ENCODE measurements around the gene SDK1. TPM values are rescaled to one million over a fixed set of nuclear protein-coding genes. Genes with fewer than 3 reads are reported as not detected.
A peak's percentile ranks its signal among the peaks of the same experiment; 100 is the strongest.
"Not testable (repeated sequence)": the region's sequence is repeated elsewhere in the genome, so short reads cannot be mapped to it uniquely, and the experiment has no call there.

The SDK1 gene
- total RNA-seq, 1 donor from 2014 or later: 0.34 TPM

DNA sequence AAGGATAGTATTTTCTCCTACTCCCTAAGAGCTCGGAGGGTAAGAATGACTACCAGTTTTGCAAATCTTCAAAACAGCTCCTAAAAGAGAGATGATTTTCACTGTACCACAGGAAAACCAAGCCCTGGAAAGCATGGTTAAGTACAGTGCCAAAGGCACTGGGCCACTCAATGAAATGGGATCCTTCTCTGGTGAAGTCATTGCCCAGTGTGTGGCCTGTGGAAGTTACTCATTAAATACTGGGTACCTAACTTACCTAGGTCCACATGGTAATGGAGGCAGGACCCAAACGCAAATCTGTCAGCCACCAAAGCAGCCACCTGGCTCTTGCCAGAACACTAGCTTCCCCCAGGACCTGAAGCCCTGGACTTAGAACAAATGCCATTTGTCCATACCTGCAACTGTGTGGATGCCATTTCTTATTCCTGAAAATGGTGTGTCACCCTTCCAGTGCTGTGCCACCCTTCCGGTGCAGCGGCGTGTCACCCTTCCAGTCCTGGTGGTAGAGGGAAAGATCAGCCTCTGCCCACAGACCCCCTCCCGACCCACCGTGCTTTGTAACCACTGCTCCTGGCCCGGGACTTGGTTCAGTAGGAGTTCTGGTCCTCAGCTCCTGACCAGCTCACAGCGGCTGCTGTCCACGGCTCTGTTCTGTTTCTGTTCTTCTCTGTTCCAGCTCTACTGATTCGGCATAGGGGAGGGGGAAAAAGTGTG lies 659.2 kb downstream of the SDK1 start:
- no peak for DNase-seq

DNA sequence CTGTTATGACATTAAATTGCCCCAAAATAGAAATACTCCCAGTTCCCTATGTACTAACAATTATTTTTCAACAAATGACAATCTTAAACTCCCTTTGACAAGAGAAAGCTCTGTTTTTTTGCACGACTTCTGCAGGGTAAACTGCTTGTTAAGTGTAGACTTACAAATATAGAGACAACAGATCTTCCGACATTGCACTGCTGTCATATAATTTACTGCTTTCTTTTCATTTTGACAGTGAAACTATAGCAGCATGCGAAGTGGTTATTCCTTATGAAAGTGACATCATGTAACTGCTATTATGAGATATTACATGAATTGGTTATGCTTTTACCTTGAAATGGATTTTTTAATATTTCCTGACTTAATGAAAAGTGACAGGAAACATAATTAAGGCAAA lies 659.9 kb downstream of the SDK1 start:
- DNase-seq: no peak

DNA sequence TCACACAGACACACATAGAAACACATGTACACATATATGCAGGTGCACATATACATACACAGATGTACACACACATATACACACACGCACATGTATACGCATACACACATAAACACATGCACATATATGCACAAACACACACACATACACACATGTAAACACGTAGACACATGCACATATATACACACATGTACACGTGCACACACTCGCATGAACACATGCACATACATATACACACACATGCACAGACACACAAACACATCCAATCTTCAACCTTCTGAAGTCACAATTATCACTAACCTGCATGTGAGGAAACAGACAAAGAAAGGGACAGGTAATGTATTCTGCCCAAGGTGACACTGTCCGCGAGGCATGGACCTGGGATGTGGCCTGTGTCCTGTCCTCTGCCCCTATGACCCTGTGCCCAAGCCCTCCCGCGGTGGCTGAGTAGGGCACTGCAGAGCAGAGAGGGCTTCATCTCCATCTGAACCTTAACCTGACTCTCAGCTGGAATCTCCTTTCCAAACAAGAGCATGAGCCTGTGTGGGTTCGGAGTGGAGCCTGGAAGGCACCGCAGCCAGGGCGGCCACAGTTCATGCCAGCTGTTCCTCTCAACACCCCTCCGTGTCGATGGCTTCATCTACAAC lies 660.9 kb downstream of the SDK1 start:
- no peak for DNase-seq

DNA sequence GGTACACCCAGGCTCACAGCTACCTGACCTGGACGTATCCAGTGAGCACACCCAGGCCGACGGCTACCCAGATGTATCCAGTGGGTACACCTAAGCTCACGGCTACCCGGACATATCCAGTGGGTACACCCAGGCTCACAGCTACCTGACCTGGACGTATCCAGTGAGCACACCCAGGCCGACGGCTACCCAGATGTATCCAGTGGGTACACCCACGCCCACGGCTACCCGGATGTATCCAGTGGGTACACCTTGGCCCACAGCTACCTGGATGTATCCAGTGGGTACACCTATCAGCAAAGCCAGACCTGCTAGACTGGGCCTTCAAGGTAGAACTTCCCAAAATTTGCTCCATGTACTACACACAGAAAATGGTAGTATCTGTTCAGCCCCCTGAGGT lies 662.7 kb downstream of the SDK1 start:
- not testable (repeated sequence) for DNase-seq

DNA sequence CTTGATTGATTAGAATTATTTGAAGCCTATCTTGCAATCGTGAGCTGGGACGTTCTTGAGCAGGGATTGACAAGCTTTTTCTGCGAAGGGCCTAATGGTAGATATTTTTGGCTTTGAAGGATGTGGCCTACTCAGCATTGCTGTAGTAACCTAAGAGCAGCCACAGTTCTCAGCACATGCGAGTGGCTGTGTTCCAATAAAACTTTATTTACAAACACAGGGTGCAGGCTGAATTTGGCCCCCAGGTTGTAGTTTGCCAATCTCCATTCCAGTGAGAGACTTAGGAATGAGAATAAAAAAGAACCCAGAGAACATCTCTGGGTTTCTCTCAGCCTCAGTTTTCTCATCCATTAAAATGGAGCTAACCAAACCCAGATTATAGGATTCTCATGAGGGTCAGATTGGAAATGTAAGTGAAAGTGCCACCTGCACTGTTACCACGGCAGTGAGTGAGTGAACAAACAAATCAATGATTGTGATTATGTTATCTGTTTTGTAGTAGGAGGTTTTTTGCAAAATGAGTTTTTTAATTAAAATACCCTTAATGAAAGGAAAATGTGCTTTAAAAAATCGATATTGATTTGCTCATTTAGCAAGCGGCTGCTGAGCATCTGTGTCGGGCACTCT lies 664.0 kb downstream of the SDK1 start:
- no peak for DNase-seq

DNA sequence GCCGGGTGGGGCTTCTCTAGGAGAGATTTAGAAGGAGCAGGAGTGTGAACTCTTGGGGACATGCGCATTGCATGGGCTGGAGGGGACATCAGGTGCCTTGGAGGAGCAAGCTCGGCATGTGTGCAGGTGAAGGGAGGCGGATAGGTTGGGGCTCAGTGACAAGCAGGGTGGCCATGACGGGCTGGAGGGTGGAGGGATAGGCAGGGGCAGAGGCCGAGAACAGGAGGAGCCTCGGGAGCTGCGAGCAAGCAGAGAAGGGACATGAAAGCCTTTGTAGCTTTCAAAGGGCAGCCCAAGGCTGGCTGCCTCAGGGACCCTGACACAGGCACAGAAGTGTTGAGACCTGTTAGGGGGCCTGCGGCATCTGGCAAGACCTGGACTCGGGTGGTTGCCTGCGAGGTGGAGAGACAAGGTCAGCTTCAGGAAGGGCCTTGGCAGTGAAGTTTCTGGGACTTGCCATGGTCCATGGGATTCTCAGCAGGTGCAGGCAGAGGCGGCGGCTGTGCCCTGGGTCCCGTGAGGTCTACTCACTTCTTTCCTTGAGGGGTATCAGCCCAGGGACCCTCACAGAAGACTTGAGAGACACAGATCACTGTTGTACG lies 664.8 kb downstream of the SDK1 start:
- DNase-seq: no peak

DNA sequence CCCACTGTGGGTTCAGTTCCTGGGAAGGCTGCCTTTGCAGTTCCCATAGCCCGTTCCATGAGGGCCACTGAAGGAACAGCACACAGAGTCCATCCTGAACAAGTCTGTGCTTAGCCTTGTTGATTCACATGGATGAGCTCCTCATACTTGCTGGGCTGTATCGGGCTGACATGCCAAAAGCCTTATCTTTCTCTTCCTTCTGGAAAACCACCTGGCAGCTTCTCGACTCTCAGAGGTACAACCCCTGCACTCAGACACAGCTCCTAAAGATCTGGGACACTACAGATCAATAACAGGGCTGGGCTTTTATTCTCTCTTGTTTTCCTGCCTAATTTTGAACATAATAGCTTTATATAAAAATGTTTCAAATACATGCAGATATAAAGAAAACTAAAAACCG lies 667.2 kb downstream of the SDK1 start:
- DNase-seq: no peak

DNA sequence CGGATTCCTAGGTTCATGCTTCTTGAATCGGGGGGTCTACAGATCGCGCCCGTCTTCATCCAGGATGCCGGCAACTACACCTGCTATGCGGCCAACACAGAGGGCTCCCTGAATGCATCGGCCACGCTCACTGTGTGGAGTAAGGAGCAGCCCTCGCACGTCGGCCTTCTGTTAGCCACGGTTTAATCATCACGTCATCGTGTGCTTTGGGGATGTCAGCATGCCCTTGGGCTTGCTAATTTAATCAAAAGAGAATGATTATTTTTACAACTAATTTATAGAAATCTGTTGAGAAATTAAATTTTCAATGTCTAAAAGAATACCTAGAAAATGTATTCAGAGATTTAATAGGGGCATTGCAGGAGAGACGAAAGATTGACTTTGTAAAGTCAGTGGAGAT lies 668.2 kb downstream of the SDK1 start:
- no peak for DNase-seq

DNA sequence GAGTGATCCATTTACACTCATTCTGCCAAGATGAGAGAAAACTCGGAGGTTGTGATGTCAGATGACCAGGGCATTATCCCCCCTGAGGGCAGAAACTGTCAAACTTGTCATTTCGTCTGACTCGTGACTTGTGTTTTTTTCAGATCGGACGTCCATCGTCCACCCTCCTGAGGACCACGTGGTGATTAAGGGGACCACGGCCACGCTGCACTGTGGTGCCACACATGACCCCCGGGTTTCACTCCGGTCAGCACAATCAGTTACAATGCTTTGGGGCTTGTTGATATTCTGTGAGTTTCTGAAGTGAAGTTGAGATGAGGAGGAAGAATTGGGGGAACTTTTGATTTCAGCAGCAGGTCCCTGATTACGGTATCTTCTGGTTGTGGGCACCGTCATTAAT lies 670.3 kb downstream of the SDK1 start:
- DNase-seq: no peak

DNA sequence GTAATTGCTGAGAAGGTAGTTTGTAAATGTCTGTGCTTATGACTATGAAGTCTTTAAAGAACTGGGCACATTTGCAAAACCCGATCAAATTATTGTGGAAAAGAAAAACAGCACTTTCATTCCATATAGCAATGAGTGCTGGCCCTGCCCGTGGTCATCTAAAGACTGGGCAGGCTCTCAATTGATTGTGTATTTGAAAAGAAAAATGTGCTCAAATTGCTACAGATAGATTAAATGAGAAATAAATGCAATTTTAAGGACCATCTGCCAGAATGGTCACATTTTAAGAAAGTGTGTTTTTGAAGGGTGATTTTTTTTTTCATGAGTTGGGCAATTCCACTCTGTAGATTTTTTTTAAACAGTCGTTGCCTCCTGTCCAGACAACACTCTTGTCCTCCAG lies 672.2 kb downstream of the SDK1 start:
- no peak for DNase-seq

DNA sequence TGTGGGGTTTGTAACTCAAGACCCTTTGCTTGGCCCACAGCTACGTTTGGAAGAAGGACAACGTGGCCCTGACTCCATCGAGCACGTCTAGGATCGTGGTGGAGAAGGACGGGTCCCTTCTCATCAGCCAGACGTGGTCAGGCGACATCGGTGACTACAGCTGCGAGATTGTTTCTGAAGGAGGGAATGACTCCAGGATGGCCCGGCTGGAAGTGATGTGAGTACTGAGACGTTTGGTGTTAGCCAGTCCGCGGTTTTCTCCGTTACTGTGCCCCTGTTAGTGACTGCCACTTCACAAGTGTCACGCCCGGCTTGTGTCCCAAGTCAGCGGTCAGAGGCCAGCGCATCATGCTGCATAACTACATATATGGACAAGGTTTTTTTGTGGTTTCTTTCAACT lies 673.3 kb downstream of the SDK1 start:
- no peak for DNase-seq

DNA sequence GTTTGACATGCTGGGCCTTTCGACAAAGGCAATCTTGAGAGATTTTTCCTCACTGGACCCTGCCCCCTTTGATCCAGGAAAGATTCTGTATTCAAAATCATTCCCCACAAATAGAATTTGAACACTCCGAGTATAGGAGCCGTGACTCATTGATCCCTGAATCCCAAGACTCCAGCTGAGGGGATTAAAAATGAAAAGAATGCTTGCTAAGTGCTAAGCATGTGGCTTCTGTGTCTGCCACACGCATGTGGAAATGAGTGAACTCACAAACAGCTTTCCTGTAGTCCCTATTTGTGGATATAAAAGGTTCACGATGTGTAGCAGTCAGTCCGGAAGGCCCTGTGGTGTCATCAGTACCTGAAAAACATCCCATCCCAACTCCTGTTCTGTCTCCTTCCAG lies 674.3 kb downstream of the SDK1 start:
- DNase-seq: no peak

DNA sequence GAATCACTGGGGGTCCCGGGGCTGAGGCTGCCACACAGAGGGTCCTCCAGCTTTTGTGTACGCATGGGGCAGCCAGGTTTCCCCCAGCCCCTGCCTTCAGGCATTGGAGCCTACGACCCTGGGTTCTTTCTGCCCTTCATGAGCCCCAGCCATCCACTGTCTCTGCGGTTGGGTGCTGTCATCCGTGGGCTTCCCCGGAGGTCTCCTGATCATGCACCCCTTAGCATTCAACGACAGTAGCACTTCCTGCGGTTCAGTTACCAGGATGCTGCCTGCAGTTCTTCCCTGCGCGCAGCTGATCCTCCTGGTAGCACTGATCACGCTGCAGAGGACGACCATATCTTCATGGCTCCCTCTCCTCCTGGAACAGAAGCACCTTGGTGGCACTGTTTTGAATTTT lies 676.3 kb downstream of the SDK1 start:
- DNase-seq: no peak

DNA sequence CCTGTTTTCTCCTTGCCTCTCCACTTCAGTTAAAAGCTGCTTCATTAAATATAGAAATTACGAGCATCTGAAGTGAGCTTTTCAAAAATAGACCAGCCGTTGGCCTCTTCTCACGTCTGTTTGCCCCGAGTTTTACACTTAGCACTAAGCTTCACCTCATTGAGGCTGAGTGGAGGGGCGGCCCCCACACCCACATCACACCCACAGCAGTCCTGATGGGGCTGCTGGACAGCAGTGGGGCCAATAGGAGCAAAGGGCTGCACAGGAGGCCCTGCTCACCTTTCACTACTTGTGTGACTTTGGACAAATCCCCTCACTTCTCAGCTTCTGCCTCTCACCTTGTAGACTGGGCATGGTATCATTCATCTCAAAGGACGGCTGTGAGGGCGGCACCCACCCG lies 677.8 kb downstream of the SDK1 start:
- DNase-seq: no peak

DNA sequence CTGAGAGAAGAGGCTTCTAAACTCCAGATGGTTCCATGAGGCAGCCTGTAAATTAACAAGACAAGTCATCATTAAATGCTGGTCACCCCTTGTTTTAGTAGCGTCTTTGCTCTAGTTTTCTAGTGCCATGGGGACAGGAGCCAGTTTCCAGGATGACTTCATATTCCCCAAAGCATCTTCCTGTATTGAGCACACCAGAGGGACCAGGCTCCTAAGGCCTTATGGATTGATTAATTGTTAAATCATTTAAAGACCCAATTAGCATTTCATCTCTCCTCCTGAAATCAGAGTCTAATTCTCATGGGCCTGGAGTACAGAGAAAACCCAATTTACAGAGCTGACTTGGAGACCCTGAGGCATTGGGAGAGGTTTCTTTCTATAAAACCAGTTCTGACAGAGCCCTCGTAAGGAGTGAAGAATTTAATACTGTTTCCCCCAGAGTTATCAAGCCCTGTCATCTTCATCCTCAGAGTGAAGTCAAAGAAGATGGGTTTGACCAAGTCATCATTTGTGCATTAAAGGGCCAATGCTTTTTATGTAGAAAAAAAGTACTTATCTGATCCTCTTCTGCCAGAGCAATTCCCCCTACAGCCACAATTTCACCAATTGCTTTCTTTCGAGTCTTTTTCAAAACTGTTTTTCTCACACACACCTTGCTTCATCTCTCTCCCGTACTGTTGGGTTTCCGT lies 678.7 kb downstream of the SDK1 start:
- DNase-seq: peak; percentile 4

DNA sequence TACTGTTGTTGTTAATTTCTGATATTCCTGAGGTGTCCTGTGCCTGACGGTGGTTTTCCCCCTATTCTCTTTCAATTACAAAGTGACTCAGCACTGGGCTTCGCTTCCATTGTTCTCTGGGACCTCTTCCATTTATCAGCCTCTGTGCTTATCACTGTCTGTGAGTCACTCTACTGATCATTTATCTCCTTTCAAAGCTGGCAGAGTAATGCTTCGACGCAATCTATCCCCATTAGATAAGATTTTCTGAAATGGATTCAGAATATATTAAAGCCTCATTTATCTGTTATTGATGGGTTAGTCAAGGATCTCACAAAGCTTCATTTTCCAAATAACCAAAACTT lies 679.2 kb downstream of the SDK1 start:
- DNase-seq: peak; percentile 76

DNA sequence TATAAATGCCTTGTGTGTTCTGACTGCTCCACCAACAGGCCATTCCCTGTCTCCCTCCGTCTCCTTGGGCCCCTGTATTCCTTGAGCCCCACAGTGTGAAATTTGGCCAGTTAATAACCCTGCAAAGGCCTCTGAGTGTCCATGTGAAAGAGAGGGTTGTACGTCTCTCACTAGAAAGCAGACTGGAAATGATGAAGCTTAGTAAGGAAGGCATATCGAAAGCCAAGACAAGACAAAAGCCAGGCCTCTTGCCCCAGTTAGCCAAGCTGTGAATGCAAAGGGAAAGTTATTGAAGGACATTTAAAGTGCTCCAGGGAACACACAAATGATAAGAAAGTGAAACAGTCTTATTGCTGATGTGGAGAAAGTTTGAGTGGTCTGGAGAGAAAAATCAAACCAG lies 680.2 kb downstream of the SDK1 start:
- DNase-seq: no peak

DNA sequence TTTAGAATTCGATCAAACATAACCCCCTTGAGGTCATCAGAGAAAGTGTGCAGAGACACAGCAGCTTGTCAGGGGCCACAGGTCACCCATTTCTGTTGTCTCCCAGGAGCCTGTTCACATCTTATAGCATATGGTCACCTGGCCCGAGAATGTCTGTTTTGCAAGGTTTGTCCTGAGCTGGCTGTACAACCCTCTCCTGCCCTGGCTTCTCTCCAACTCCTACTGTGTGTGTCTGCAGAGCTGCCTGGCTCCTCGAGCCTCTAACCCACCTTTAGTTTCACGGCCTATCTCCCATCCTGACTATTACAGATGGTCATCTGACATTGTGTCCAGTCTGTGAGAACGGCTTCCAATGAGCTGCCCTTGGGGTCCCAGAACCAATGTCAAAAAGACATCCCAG lies 683.4 kb downstream of the SDK1 start:
- DNase-seq: no peak

DNA sequence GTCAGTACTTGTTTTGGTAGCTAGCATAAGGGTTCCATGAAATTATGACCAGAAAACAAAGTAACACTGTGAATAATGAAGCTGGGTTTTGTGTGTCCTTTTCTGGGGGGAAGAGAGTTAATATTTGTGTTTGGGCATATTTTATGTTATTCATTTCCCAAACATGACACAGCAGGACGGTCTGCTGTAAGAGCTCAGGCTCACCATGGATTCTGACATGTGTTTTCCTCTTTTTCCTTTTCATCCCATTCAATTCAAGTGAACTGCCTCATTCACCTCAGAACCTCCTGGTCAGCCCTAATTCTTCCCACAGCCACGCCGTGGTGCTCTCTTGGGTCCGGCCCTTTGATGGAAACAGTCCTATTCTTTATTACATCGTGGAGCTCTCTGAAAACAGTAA lies 685.9 kb downstream of the SDK1 start:
- DNase-seq: no peak

DNA sequence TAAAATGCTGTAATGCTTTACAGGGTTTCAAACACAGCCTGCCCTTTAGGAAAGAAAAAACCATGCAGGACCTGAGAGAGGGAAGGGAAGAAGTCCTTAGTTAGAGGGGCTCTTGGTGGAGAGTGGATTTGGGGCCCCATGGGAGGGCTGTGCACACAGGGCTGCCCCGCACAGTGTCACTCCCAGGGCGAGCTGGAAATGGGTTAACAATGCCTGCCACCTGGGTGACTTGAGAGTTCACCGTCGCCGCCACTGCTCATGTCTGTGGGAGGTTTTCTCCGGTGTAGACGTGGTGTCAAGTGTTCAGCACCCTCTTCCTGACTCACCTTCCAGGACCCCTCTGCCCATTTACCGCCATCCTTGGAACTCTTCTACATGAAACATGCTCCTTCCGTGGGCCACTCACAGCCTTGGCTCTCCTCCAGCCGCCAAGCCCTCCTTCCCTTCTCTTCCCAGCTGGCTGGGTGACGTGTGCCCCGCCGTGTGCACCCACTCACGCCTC lies 686.4 kb downstream of the SDK1 start:
- DNase-seq: no peak

DNA sequence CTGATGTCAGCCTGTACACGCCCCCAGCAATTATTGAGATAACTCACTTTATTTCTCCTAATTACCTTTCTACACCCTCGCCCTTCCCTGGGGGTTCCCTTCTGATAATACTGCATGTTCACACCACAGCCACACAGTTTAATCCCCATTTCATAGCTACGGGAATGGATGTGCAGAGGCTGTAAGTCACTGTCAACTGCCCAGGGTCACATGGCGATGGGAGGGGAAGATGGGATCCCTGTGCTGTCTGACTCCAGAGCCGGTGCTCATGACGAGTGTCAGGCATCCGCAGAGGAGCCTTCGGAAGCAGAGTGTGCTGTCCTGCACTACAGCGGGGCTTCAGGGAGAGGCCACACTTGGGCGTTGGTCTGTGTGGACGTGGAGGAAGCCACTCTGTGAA lies 688.7 kb downstream of the SDK1 start:
- DNase-seq: no peak

DNA sequence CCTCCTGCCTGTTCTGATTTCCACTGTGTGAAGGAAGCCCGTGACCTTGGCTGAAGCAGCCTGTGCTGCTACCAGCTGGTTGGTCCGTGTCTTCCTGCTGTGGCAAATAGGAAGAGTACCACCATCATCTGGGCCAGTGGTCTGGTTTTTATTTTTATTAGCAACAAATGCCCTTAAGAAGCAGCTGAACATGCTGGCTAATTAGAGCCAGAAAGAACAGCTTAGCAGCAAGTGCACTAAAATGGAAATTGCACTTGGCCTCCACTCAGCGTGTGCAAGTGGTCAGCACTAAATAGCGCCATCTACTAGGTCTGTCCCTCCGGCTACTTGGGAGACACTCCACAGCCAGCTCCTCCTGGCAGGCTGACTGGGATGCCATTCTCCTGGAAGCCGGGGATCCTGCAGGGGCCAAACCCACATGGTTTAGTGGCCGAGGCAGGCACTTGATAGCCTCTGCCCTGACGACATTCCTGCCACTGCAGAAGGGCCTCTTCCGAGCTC lies 690.7 kb downstream of the SDK1 start:
- no peak for DNase-seq

DNA sequence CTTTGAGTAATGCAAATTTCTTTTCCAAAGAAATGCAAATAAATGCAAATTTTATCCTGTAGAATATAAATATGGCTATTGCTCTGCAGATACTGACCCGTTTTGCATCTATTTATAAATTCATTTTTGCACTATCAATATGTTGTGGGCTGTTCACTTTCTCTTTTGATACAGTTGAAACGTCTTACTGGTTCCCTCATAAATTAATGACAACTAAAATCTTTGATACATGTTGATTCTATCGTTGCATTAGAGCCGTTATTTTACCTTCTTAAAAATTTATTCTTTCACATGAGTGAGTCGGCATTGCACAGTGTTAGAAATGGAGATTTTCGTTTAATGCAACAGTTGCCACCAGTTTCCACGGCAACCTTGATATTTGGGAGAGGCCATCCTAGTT lies 691.8 kb downstream of the SDK1 start:
- no peak for DNase-seq

Data from dermis blood vessel endothelial cell (primary cell).